NCI-H446 (cell line): ENCODE results near the gene ATP5IF1.

ENCODE experiments used
- DNase-seq, 2 experiments: peaks; one replicate each; lab custom pipeline; 2025; lab: John Stamatoyannopoulos, UW

The ATP5IF1 gene

GRCh38 chr1:28265577-28265976 is 29.7 kb downstream of the ATP5IF1 start:
- no peak for DNase-seq

DNA sequence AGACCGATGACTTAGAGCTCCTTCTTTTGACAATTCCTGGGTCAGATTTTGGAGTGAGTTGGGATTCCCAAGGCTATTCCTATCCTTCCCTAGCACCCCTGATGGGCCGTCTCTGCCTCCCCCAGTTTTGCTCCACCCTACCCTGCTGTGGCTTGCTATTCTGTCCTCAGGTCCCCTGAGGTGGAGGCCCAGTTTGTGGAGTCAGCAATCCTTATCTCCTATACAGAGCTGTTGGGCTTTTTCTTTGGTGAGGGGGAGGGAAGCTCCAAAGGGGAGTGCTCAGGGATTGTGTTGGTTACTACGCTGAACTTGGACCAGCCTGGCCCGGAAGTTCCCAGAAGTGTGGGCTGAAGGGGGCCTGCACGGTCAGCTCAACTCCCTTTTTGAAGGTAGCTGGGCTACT is 31.0 kb downstream of the ATP5IF1 start:
- DNase-seq = no peak

DNA sequence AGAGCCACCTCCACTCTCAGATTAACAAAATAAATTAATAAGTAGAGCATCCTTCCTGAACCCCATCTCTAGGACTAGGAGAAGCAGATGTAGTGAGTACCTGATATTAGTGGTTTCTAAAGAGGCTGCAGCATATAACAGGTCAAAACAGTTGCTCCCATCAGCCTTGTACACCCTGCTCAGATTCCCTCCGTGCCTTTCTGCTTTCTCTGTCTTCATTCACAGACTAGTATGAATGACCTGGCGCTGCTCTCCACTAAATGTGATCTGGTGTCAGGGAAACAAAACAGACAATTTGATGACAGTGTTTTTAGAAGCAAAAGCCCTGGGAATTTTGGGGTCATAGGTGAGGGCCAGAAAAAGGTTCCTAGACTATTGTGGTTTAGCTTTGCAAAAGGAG is 31.7 kb downstream of the ATP5IF1 start:
- no peak for DNase-seq

- no peak for DNase-seq
Measured at GRCh38 chr1:28269529-28269928, 33.6 kb downstream of the ATP5IF1 start.

DNA sequence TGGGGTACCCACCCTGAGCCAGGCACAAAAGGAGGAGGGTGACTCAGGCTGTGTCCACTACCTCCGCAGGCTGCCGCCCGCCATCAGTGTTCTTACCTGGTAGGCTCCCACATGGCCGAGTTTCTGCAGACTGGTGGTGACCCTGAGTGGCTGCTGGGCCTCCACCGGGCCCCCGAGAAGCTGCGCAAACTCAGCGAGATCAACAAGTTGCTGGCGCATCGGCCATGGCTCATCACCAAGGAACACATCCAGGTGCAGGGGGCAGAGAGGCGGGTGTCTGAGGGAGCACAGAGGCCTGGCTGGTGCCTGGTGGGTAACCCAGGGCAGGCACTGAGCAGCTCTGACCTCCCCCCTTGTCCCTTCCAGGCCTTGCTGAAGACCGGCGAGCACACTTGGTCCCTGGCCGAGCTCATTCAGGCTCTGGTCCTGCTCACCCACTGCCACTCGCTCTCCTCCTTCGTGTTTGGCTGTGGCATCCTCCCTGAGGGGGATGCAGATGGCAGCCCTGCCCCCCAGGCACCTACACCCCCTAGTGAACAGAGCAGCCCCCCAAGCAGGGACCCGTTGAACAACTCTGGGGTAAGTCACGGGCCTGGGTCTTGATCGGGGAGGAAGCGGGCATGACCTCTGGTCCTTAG is 36.4 kb downstream of the ATP5IF1 start:
- DNase-seq = no peak

DNA sequence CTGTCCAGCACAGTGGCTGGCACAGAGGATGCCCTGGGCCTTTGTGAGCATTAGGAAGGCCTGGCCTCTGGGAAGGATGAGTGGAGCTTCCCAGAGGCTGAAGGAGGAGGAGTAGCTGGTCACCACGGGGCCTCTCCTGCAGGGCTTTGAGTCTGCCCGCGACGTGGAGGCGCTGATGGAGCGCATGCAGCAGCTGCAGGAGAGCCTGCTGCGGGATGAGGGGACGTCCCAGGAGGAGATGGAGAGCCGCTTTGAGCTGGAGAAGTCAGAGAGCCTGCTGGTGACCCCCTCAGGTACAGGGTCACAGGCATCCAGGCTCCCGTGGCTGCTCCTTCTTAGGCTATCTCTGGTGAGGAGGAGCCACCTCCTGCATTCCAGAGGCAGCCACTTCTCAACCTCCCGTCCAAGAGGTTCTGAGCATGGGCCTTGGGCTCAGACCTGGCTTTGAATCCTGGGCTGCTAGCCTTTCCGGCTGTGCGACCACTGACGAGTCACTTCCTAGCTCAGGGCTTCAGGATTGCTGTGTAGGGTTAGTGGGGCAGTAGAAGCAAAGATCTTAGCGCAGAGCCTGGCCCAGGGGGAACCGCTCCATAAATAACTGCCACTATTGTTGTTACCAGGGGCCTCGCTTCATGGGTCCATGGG is 37.4 kb downstream of the ATP5IF1 start:
- no peak for DNase-seq

DNA sequence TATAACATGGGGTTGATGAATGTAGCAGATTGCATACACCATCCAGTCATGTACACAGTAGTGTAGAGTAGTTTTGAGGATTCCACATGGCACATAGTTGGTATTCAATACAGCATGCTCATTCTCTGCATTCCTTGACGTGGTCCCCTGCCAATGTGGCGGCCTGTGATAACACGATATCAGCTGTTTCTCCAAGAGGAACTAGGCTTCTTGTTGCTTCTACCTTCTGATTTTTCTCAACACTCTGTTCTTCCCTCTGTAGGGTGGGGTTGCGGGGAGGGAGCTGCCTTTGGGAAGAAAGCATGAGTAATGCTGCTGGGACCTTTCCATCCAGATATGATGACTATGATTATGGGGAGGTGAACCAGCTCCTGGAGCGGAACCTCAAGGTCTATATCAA is 42.8 kb downstream of the ATP5IF1 start:
- no peak for DNase-seq

DNA sequence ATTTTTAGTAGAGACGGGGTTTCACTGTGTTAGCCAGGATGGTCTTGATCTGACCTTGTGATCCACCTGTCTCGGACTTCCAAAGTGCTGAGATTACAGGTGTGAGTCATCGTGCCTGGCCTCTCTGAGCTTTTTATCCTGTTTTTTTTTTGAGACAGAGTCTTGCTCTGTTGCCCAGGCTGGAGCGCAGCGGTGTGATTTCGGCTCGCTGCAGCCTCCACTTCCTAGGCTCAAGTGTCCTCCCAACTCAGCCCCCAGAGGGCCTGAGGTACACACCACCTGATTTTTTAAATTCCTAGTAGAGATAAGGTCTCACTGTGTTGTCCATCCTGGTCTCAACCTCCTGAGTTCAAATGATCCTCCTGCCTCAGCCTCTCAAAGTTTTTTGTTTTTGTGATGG is 43.8 kb downstream of the ATP5IF1 start:
- no peak for DNase-seq

DNA sequence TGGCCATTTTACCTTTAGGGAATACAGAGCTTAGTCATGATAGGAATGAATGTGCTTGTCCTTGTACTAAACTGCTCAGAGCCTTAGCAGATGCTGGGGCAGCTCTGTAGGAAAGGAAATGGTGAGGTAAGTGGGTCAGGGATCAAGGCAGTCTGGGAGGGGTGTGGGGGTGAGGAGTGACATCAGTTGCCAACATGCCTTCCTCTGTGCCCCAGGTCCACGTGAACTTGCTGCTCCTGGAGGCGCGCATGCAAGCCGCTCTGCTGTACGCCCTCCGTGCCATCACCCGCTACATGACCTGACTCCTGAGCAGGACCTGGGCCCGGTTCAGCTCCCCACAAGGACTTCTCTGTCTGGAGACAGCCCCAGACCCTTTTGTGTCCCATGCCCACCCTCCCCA is 44.6 kb downstream of the ATP5IF1 start:
- no peak for DNase-seq

- no peak for DNase-seq
Measured at GRCh38 chr1:28280977-28281381, 45.1 kb downstream of the ATP5IF1 start.

- DNase-seq = no peak
Measured at GRCh38 chr1:28281608-28282425, 45.9 kb downstream of the ATP5IF1 start.

GRCh38 chr1:28282426-28283407 is 46.8 kb downstream of the ATP5IF1 start:
- no peak for DNase-seq

- DNase-seq = no peak
Measured at GRCh38 chr1:28286111-28286510, 50.2 kb downstream of the ATP5IF1 start.
